Subcutaneous abdominal adipose tissue (tissue), 5 donors: ENCODE results near the gene SPINK14.
A peak's percentile ranks its signal among the peaks of the same experiment; 100 is the strongest.

Source experiments
- H3K27ac ChIP-seq: one replicate; pipeline ENCODE4 v1.7.0; 2013; ENCODE audit warnings: low read depth, mild to moderate bottlenecking, inconsistent platforms, low read length, moderate library complexity
- H3K27me3 ChIP-seq, 5 donors: one replicate each; pipeline ENCODE4 v1.7.0; 2013; ENCODE audit warnings: low read length in 5 of 5, inconsistent platforms in 1 of 5; ENCODE audit not compliant: control insufficient read depth in 5 of 5, insufficient read depth in 4 of 5
- H3K36me3 ChIP-seq, 5 donors: one replicate each; pipeline ENCODE4 v1.7.0; 2013; ENCODE audit warnings: low read length in 5 of 5; ENCODE audit not compliant: control insufficient read depth in 5 of 5, insufficient read depth in 5 of 5
- H3K4me1 ChIP-seq, 5 donors: one replicate each; pipeline ENCODE4 v1.7.0; 2013; ENCODE audit warnings: low read length in 5 of 5, mild to moderate bottlenecking in 3 of 5, moderate library complexity in 1 of 5; ENCODE audit not compliant: control insufficient read depth in 5 of 5, insufficient read depth in 5 of 5
- H3K4me3 ChIP-seq, 5 donors: one replicate each; pipeline ENCODE4 v1.7.0; 2013; ENCODE audit warnings: low read length in 5 of 5, low read depth in 1 of 5
- H3K9ac ChIP-seq, 5 donors: one replicate each; pipeline ENCODE4 v1.7.0; 2013; ENCODE audit warnings: low read length in 5 of 5, mild to moderate bottlenecking in 4 of 5, moderate library complexity in 3 of 5
- H3K9me3 ChIP-seq, 5 donors: one replicate each; pipeline ENCODE4 v1.7.0; 2013; ENCODE audit warnings: low read length in 5 of 5; ENCODE audit not compliant: control insufficient read depth in 5 of 5
- donor health status: healthy.
- donor health status: healthy.
- donor health status: healthy.
- donor health status: healthy.
- donor health status: healthy.

Gene SPINK14

DNA sequence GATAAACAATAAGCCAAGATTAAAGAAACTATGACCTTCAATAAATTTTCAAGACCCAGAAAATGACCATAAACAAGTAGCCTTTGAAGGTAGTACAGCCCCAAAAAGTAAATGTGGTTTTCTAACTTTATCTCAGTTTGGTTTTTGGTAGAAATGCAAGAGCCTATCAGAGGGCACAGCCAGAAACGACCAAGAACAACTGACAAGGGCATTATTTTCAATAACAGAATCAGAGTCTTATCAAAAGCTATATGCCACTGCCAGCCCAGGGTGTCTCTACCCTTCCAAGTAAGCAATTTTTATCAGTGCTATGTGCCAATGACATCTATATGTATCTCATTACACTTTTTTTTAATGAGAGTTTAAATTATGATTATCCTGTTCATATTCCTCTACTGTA is 22.7 kb downstream of the SPINK14 start:
- H3K4me3 ChIP-seq: no peak overlapping the region
- no peaks in the 10 kb centered on the region for H3K27me3 ChIP-seq
- H3K9me3 ChIP-seq: no peaks in the 10 kb centered on the region
- H3K36me3 ChIP-seq: no peaks in the 10 kb centered on the region
- H3K4me1 ChIP-seq: no peaks in the 10 kb centered on the region
- H3K27ac ChIP-seq: no peak overlapping the region
- H3K9ac ChIP-seq: no peak overlapping the region

DNA sequence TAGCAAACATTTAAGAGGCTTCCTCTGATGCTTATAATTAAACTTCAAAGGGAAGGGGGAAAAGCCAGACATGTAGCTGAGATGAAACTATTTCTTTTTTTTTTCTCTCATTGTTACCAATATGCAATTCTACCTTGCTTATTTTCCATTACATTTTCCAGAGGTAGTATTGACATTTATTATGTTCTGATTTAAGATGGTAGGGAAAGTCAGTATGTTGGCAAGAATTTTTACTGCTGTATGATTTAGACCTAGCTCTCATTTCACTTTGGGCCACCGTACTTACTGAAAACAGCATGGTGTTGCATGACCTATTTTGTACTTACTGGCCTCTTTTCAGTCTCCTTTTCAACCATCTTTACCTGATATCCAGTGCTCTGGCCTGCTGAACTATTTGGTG is 24.9 kb downstream of the SPINK14 start:
- no peaks in the 10 kb centered on the region for H3K4me1 ChIP-seq
- H3K27ac ChIP-seq: no peak overlapping the region

DNA sequence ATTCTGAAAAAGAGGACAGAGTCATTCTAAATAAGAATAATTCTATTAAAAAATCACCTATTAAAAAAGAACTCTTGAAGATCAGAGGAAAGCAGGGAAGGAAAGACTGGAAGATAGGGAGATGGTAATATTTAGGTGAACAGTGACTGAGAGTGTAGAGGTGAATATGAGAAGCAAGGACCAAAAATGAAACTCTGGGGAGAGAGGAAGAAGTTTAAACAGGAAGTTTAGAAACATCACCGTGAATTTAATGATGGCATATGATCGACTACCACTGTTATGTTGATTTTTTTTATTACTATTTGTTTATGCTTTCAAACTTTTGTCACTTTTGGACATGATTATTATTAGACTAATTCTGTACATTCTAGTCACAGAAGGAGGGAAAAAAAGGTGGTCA is 32.8 kb downstream of the SPINK14 start:
- Histone ChIP-seq H3K27ac (no peak overlapping the region), H3K4me3 (no peak overlapping the region), H3K9ac (no peak overlapping the region), H3K9me3 (no peaks in the 10 kb centered on the region), H3K4me1 (peaks cover 0 to 16% (median 0%) of the 10 kb centered on the region in 5 donors), H3K27me3 (no peaks in the 10 kb centered on the region), H3K36me3 (no peaks in the 10 kb centered on the region)

More for the DNA sequence above, 24.9 kb downstream of the SPINK14 start:
- Histone ChIP-seq H3K9ac (no peak overlapping the region), H3K27me3 (no peaks in the 10 kb centered on the region), H3K9me3 (no peaks in the 10 kb centered on the region), H3K4me3 (no peak overlapping the region), H3K36me3 (no peaks in the 10 kb centered on the region)

DNA sequence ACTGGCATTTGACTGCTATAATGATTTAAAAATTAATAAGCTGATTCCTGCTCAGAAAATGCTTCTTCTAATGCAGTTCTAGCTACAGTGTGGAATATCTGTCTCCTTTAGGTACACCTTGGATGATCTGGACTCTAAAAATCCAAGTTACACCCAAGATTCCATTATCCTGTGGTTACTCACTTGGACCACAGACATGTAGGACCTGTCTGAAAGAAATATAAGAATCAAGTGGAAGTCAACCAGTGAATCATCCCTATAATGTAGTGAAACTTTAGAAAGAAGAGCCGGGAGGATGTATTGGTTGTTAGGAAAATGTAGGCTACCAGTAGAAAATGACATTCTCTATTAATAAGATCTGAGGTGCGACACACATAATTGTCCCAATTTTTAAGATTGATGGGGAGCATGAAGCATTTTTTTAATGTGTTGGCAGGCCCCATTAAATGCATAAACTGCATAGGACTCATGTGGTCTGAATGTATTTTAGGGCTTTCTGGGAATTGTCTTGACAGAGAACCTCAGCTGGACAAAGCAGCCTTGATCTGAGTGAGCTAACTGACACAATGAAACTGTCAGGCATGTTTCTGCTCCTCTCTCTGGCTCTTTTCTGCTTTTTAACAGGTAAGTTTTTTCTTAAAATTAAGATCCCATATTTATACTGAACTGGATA is 34.3 kb downstream of the SPINK14 start, which contains the start of gene SPINK6:
TSS of gene SPINK6 (plus strand) at position 512 of the 673 bp plus-strand sequence. CDS start at position 567, 55 bp downstream.
- H3K4me1 ChIP-seq: peaks cover 0 to 25% (median 6%) of the 10 kb centered on the region in 5 donors
- no peak within 1 kb of the TSS for H3K27ac ChIP-seq
- no peaks in the 10 kb centered on the region for H3K27me3 ChIP-seq
- no peak within 1 kb of the TSS for H3K4me3 ChIP-seq
- H3K9me3 ChIP-seq: no peaks in the 10 kb centered on the region
- H3K36me3 ChIP-seq: no peaks in the 10 kb centered on the region
- H3K9ac ChIP-seq: no peak within 1 kb of the TSS

DNA sequence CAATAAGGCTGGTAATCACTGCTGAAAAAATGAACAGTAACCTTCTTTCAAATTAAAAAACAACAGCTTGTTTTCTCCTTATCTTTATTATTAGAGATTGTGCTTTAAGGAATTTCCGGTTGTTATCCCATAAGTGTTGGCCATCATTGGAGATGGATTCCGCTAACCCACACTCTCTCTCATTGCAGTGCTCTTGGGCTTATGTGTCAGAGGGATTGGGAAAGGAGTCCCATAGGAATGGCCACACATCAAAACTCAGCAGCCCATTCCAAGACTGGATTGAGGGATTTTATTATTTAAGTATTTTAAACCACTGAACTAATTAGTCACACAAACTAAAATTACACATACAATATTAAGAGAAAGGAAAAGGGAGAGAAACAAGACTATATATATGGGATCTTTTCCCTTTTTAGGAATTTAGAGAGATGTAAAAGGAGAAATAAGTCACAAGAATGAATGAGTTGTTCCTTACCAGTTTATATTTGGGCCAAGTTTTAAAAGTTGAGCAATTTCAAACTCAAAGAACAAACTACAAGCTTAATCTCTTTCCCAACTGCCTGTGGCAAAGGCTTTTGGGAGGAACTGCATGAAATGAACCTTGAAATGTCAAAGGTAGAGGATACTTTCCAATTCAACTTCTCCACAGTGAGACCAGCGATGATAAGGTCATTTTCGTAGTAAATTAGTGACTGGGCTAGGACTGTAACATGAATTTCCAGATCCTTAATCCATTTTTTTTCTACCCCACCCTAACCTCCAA is 36.9 kb downstream of the SPINK14 start:
- no peaks in the 10 kb centered on the region for H3K36me3 ChIP-seq
- H3K27me3 ChIP-seq: no peaks in the 10 kb centered on the region
- no peak overlapping the region for H3K4me3 ChIP-seq
- no peaks in the 10 kb centered on the region for H3K9me3 ChIP-seq
- H3K27ac ChIP-seq: peak overlapping the region; percentile 76
- peaks cover 0 to 25% (median 10%) of the 10 kb centered on the region in 5 donors for H3K4me1 ChIP-seq
- peak overlapping the region in 1 of 5 donors; percentile 0 for H3K9ac ChIP-seq

DNA sequence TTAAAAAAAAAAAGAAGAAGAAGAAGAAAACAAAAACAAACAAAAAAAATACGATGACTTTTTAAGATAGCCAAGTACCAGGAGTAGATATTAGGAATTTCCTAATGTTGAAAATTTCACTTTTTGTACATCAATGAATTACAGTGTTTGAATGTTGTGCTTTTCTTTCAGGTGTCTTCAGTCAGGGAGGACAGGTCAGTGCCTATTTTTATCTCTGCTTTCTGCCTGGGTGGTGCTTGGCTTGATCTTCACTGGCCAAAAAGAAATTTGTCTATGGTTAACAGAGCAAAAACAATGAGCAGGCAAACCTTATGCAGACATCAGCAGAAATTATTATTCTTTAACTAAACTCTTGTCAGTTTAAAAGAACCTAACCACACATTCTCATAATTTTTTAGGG is 37.5 kb downstream of the SPINK14 start:
- Histone ChIP-seq H3K9me3 (no peaks in the 10 kb centered on the region), H3K27ac (peak overlapping the region; percentile 76), H3K4me3 (no peak overlapping the region), H3K9ac (no peak overlapping the region), H3K27me3 (no peaks in the 10 kb centered on the region), H3K4me1 (peaks cover 0 to 25% (median 10%) of the 10 kb centered on the region in 5 donors), H3K36me3 (no peaks in the 10 kb centered on the region)

DNA sequence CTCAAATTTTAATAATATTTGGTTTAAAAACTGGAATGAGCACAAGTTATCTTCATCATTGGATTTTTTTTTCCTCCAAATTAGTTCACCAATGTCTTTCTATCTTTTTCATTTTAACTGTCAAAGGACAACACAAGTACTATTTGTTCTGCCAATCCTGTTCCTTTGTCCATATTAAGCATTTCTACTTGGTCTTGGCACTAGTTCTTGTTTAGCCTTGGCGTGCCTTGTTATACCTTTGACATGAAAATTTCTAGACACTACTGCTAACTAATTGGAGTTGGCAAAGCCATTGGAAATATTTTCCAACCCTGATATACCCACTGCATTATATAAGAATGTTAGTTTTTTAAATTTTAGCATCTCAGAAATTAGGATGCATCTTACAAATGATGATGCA is 38.3 kb downstream of the SPINK14 start:
- no peak overlapping the region for H3K4me3 ChIP-seq
- H3K27ac ChIP-seq: no peak overlapping the region
- no peaks in the 10 kb centered on the region for H3K9me3 ChIP-seq
- peaks cover 0 to 25% (median 10%) of the 10 kb centered on the region in 5 donors for H3K4me1 ChIP-seq
- no peaks in the 10 kb centered on the region for H3K27me3 ChIP-seq
- H3K9ac ChIP-seq: no peak overlapping the region
- no peaks in the 10 kb centered on the region for H3K36me3 ChIP-seq

DNA sequence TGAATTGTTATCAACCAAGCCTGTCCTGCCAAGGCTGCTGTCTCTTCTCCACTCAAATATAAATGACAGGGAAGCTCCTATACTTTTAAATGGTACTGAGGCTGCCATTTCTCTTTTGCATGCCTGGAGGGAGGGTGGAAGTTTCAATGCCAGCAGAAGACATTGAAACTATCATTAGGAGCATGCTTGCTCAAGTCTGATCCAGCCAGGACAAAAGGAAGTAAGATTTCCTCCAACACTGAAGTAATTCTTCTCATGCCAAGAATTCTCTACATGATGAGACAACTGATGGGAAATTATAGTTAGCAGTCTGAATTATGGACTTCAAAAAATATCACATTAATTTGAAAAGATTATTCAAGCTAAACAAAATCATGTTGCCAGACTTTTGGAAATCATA is 39.9 kb downstream of the SPINK14 start:
- peaks cover 0 to 25% (median 10%) of the 10 kb centered on the region in 5 donors for H3K4me1 ChIP-seq
- H3K4me3 ChIP-seq: no peak overlapping the region
- no peaks in the 10 kb centered on the region for H3K36me3 ChIP-seq
- H3K27ac ChIP-seq: no peak overlapping the region
- no peaks in the 10 kb centered on the region for H3K9me3 ChIP-seq
- H3K9ac ChIP-seq: no peak overlapping the region
- no peaks in the 10 kb centered on the region for H3K27me3 ChIP-seq

DNA sequence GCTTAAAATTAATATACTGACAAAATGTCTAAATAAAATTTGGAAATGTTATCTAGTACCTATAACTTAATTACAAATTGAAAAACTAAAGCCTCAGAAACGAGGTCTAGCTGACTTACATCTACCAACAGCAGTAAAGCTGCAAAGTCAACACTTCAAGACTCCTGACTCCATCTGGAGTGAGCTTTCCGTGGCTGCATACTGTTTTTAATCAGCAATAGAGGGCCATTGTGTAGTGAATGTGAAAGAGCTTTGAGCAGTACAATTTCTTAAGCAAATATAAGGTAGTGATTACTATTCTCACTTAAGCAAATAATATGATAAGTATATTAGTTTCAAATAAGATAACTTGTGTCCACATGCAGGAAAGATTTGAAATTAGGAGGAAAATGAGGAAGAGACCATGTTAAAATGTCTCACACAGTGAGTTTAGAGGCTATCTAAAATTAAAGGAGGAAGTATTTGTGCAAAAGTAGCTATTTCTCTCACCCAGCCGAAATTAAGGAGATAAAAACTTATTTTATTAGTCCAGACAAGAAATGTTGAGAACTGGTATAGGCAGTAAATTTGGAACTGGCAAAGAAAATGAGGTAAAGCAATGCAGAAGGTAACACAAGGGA is 40.9 kb downstream of the SPINK14 start:
- no peak overlapping the region for H3K27ac ChIP-seq
- H3K9me3 ChIP-seq: no peaks in the 10 kb centered on the region
- no peaks in the 10 kb centered on the region for H3K27me3 ChIP-seq
- H3K36me3 ChIP-seq: no peaks in the 10 kb centered on the region
- H3K4me3 ChIP-seq: no peak overlapping the region
- peaks cover 0 to 25% (median 10%) of the 10 kb centered on the region in 5 donors for H3K4me1 ChIP-seq
- no peak overlapping the region for H3K9ac ChIP-seq

DNA sequence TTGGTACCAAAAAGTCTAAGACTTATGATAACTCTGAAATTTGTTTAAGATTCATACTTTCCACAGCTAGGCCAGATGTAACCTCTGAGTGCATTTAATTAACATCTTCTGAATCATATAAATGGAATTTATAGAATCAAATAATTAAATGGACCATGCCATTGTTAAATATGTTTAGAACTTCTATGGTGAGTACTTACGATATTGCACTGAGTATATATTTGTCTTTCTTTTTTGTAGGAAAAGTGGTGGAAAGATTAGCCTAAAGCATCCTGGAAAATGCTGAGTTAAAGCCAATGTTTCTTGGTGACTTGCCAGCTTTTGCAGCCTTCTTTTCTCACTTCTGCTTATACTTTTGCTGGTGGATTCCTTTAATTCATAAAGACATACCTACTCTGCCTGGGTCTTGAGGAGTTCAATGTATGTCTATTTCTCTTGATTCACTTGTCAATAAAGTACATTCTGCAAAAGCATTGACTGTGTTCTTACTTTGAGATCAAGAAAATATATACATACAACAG is 46.4 kb downstream of the SPINK14 start:
- H3K36me3 ChIP-seq: no peaks in the 10 kb centered on the region
- no peaks in the 10 kb centered on the region for H3K9me3 ChIP-seq
- no peak overlapping the region for H3K9ac ChIP-seq
- no peak overlapping the region for H3K27ac ChIP-seq
- H3K27me3 ChIP-seq: no peaks in the 10 kb centered on the region
- no peak overlapping the region for H3K4me3 ChIP-seq
- no peaks in the 10 kb centered on the region for H3K4me1 ChIP-seq
